Spleen (tissue), 7 donors: ENCODE data around the gene ASB1.

Experiments
- CTCF ChIP-seq, 11 experiments: fragments of 200-600 bp in 7 of 11; fragments of 450-650 bp in 4 of 11; sonication (generic) in 4 of 11; IDR thresholded peaks in 8 of 11; conservative IDR thresholded peaks in 3 of 11; 1 replicate in 7 of 11; 2 replicates in 4 of 11; pipeline versions ENCODE4 v1.4.0 to v1.8.0; 2016 to 2021; ENCODE audit warnings: antibody characterized with exemption in 11 of 11, inconsistent platforms in 4 of 11, mild to moderate bottlenecking in 1 of 11
- POLR2A ChIP-seq, 3 donors: fragments of 450-650 bp; IDR thresholded peaks; one replicate each; pipeline ENCODE4 v1.5.1; 2017; ENCODE audit warnings: antibody characterized with exemption in 3 of 3, mild to moderate bottlenecking in 1 of 3
- POLR2AphosphoS5 ChIP-seq, 3 donors: sonication (generic); formaldehyde crosslinking; IDR thresholded peaks; one replicate each; pipeline ENCODE4 v1.5.1; 2017; ENCODE audit warnings: antibody characterized with exemption in 3 of 3
- donor health status: DM: no; HTN: no; CAD: no; lungs with moderate emphysema.
- donor health status: DM: no; HTN: no; CAD: no.
- donor health status: DM: no; HTN: no; CAD: no.

GRCh38 chr2:238449909-238450417 lies 23.2 kb downstream of the ASB1 start:
- TF ChIP-seq POLR2A (IDR thresholded peaks at IDR 0.05) (no peak), CTCF (IDR thresholded peaks at IDR 0.05 in 8 of 11, conservative IDR thresholded peaks at IDR 0.05 in 3 of 11) (no peak), POLR2AphosphoS5 (IDR thresholded peaks at IDR 0.05) (peak in 2 of 3 donors; percentile 68 to 77)
